Measurements from ENCODE around the gene CLCA2.
"Not testable (repeated sequence)": the region's sequence is repeated elsewhere in the genome, so short reads cannot be mapped to it uniquely, and the experiment has no call there.

The CLCA2 gene

DNA sequence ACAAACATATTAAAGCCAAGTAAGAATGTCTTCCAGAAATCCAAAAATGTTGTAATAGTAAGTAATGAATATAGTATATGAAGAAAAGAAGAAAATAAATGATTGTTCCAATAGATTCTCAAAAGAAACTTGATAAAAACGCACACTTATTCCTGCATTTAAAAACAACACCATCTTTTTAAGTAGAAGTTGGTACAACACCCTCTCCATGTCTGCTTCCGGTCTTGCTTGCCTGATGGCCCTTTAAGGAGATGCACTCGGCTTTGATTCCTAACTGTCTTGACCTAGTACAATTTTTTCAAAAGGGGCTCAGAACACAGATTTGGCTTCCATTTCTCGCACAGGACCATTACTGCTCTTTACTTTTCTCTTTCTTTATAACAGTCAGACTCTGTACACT lies 53.7 kb downstream of the CLCA2 start:
- DNase-seq: no peak

DNA sequence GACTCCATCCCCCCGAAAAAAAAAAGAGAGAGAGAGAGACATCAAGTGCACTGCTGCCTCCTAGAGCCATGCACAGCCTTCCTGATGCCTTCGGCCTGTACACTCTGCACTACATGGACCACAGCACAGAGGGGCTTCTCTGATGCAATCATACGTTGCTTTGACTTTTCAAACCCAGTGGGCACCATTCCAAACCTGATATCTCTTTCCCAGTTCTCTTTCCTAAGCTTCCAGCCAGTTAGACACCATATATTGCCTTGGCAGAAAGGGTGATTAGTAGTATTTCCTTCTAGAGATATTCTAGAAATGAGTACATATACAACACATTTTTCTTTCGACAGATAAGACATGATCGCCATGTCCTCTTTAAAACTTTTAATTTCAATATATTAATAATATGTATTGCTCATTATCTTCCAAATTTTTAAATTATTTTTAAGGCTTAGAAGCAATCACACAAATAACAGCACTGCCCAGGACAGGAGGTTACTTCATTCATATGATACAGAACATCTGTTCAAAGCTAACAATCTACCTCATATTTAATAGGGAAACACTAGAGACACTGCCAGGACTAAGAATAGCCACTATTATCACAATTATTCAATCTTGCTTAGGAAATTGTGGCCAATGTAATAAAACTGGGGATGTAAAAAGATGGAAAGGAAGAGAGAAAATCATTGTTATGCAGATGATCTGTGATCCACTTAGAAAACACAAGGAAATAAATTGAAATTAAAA lies 54.6 kb downstream of the CLCA2 start:
- no peak for DNase-seq

DNA sequence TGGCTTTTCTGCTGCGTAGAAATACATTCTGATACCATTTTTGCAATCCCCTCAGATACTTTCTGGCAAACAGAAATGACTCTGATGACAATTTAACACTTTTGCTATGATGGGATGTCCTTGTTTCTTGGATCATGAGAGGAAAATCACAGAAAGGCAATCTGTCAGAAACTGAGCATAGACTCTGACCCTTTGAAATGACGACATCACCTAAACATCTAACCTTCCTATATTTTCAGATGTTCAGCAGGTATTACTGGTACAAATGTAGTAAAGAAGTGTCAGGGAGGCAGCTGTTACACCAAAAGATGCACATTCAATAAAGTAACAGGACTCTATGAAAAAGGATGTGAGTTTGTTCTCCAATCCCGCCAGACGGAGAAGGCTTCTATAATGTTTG lies 58.0 kb downstream of the CLCA2 start:
- DNase-seq: no peak

DNA sequence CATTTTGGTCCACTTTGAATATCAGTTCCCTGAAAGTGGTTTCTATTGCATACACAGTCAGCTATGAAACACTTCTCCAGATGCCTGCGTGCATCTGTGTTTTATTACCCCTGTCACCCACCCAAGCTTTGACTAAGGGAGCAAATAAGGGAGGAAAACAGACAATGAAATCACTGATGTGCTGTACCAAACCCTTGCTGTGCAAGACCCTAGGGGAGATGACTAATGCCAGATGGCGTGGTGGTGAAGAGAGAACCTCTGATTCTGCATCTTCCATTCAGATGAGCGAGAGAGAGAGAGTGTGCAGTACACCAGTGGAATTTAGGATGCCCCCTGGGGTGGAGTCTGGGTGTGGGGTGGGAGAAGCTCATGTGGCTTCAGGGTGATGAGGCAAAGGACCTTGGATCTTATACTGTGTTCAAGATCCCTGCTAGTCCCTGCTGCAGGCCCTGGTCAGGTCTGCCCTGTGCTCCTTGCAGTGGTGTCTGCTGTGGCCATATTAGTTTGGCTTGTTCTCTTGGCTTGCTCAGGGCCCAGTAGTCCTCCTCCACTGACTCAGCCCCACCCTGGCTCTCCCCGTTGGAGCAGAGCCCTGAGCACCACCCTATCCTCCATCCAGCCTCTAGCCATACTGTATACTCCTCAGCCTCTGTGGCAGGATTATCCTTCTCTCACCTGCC lies 63.3 kb downstream of the CLCA2 start:
- DNase-seq: peak; percentile 26

DNA sequence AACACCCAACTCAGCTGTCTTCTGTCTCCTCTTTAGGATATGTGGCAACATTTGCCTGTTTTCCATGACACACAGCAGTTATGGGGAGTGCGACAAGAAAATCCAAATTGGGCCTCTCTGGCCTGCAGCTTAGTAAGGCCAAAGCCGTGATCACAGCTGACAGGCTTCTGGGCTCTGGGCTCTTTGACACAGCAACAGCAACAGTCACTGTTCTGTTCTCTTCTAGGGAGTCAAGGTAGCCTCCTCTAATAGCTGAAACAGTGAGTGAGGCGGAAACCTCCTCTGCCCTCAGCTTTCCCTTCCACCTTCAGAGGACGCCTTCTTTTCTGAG lies 63.8 kb downstream of the CLCA2 start:
- DNase-seq: no peak

DNA sequence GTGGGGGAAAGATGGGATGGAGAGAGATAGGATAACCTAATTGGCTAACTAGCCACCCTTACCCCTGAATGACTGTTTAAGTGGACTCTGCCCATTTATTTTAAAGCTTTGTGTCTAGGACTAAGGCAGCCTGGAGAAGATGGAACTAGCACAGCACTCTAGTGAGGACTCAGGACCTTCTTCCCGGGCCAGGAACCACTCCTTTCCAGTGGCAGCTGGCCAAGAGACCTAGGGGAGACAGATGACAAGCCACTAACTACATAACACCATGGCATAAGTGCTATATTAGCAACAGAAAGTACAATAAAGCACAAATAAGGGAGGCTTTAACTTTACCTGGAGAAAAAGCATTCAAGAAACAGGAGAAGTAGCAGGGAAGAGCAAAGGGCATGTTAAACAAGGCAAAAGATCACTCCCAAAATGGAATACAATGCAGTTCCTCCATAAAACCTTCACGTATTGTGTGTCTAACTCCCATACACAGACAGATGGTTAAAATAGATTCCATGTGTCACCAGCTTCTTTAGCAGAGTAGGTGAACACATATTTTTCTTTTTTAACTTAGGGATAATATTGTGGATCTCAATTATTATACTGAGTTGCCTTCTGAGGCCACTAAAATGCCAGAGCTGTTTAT lies 65.4 kb downstream of the CLCA2 start:
- no peak for DNase-seq

DNA sequence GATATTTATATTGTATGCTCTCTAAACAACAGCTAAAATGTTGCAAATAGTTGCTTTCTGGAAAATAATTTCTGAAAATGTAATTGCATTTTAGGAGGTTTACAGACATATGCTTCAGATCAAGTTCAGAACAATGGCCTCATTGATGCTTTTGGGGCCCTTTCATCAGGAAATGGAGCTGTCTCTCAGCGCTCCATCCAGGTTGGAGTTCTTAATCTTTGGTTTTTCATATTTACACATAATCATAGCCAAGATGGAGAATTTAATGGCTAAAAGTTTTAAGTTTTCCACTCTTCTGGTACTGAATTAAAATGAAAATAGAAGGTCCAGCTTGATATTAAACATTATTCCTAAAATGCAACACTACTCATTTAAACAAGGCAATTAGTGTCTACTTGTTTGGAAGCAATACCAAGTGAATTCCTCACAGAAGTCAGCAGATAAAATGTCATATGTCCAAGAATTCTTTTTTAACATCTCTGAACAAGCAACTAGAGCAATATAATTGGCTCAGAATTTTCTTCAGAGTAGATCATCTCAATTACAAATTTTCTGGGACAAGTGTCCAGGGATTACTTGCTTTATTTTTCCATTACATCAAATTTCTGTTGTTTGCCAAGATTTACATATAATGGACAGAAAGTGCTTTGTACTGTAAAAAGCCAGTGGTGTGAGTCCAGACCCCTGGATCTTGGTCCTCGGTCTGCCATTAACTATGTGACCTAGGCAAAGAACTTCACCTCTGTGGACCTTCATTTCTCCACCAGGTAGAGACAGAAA lies 67.4 kb downstream of the CLCA2 start:
- DNase-seq: no peak

DNA sequence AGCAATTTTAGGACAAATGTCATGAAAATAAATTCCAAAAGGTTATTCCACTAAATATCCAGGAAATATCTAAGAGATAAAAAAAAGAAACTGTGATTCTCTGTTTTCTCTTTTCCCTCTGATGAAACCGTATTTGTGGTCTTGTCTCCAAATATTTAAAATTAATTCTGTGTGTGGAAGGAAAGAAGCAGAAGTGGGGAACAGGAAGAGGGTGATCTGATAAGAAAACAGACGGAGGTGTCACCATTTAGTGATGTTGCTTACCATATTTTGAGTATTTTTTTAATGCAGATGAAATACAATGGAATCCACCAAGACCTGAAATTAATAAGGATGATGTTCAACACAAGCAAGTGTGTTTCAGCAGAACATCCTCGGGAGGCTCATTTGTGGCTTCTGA lies 74.3 kb downstream of the CLCA2 start:
- DNase-seq: no peak

DNA sequence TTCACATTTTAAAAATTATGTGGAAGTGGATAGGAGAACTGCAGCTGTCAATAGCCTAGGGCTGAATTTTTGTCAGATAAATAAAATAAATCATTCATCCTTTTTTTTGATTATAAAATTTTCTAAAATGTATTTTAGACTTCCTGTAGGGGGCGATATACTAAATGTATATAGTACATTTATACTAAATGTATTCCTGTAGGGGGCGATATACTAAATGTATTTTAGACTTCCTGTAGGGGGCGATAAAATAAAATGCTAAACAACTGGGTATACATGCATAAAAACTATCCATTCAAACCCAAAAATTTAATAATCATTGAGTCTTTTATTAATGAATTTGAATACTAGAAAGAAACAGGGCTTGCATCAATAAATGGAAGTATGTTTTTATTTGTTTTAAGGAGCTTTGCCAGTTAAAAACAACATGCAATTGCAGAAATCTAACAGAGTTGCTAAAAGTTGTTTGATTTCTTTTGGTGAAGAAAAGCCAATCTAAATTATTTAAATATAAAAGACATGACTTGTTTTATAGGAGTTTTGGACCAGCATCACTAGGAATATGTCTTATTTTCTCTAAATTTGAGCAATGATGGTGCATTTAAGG lies 76.1 kb downstream of the CLCA2 start:
- no peak for DNase-seq

DNA sequence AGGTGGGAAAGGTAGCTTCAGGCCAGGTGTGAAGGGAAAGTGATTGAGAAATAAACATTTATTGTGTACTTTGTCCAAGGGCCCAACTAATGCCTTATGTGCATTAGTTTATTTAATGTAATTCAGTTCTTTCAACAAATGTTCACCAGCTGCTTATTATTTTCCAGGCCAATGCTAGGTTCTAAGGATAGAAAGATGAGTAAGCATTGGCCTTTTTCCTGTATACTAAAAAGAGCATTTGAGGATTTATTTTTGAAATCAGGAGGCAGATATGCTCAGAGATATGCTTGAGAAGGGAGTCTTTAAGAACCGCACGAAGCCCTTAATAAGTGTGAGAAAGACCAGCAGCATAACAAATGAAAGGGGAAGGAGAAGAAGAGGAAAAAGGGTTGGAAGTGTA lies 76.7 kb downstream of the CLCA2 start:
- DNase-seq: no peak

DNA sequence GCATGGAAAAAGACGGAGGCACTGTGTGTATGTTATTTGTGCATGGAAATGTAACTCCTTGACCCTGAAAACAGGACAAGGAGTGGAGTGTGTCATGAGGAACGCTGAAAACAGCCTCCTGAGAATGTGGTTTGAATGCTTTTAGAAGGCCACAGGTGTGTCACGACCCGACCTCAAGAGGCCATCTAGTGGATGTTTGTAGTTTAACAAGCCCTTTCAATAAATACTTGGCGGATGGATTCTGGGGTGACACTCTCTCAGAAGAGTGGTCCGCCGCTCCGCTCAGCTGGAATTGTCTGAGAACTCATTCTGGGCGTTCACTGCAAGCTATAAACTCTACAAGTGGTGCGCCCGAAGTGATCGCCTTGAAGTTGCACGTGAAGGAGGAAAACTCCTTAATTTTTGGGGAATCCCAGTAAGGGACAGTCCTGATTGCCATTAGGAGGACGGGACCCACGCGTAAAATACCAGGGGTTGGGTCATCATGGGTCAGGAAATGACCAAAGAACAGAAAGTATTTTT lies 78.2 kb downstream of the CLCA2 start:
- DNase-seq: not testable (repeated sequence)

DNA sequence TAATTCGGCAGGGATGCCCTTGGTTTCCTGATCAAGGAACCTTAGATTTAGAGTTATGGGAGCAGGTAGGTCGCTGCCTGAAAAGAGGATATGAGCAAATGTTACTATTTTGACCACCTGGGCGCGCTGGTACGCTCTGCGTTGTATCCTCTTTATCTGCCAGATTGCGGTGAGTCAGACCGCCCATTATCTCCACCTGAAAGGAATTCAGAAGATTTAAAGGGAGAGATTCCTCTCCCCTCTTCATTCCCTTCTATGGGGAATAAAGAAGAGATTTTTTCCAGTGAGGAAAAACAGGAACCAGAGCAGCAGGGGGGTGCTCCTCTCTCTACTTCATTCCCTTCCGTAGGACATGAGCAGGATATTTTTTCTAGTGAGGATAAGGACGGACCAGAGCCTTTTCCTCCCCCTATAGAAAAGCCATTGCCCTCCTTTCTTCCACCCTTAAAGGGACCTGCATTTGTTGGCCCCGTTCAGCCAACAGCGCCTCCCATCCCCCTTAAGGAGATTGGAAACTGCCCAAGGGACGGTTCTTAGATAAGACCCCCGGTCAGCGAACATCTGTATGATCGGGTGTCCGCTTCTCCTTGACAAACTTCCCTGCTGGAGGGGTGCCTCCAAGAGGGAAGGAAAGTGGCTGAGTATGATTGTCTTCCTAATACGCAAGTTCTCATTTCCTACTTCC lies 78.9 kb downstream of the CLCA2 start:
- no peak for DNase-seq

DNA sequence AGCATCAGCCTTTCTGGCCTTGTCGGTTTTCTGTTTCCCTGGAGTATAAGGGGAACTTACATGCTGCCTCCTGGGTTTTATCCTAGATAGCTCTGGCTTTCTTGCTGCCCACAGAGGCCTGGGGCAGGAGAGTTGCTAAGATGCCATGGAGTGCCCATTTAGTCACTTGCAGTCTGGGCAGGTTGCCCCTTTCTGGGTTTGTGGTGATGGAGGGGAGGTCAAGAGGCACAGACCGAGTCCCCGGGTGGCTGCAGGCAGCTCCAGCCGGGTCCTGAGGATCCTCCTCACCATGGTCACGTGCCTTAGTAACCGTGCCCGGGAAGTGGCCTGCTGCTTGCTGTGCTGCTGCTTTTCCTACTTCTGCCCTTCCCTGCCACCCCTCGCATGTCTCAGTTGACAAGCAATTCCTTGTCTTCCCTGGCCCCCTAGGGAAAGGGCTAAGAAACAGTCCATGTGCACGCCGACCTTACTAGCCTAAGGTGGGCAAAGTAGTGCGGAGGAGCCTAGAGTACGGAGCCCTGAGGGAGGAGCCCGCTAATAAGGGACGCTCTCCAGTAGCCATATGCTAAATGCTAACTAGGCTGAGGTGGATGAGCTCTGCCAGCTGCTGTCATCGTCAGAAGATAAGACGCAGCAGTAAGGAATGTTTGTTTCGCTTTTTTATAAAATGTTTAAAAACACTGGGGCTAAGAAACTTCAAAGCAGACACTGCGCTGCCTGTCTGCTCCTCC lies 79.6 kb downstream of the CLCA2 start:
- DNase-seq: peak; percentile 32

DNA sequence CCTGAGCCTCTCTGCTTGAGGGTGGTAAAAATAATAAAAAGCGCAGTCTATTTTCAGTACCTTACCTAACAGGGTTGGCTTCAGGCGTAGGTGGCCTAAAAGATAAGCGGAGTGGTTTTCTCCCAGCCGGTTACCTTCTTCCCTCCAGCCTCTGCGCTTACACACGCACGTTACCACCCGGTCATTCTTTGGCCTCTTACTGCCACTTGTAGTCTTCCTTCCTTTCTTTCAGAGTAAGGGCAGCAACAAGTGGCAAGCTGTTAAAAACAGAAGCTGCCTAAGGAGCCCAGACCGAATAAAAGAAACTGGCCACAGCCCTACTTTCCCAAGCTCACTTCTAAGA lies 80.1 kb downstream of the CLCA2 start:
- no peak for DNase-seq

DNA sequence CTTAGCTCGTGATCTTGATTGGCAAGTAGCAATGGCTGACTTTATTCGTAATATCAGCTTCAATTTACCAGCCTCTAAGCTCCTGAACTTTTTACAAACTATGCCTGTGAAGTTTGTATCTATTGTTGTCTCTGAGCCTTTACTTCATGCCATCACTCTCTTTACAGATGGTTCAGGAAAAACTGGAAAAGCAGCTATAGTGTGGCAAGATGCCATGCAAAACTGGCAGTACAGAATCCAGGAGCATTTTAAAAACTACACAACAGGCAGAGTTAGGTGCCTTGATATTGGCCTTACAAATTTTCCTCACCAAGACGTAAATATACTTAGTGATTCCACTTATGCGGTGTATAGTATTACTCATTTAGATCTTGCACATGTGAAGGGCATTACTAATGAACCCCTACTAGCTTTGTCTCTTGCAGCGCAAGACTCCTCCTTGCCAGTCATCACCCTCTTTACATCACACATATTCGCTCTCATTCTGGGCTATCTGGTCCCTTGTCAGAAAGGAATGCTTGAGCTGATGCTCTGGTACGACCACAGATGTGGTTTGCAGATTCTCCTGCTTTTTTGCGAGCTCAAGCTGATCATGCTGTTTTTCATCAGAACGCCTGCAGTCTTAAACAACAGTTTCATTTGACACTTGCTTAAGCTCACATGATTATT lies 81.1 kb downstream of the CLCA2 start:
- DNase-seq: no peak

DNA sequence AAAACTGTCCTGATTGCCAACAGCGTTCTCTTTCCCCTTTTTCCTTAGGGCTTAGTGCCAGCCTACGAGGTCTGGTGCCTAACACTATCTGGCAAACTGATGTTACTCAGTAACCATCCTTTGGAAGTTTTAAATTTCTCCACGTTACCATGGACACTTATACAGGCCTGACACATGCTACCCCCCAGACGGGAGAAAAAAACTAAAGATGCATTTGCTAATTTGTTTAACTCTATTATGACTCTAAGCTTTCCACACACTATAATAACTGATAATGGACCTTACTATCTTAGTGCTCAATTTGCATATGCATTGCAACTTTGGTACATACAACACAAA lies 81.6 kb downstream of the CLCA2 start:
- no peak for DNase-seq

Measured in eye (tissue), 1 donor.